Measurements from ENCODE around the gene MTCL1. TPM values are rescaled to one million over a fixed set of nuclear protein-coding genes. Genes with fewer than 3 reads are reported as not detected.

MTCL1 gene
- total RNA-seq, 1 experiment from 2014 or later, result 22.7 TPM

DNA sequence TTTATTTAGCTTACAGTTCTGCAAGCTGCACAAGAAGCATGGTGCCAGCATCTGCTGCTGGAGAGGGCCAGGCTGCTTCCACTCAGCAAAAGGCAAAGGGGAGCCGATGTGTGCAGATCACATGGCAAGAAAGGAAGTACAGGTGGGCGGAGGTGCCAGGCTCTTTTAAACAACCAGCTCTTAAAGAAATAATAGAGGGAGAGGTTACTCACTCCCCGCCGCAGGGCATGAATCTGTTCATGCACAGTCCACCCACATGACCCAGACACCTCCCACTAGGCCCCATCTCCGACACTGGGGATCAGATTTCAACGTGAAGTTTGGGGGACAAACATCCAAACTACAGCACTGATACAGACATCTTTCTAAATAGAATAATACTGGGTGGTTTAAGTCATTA is 105.8 kb downstream of the MTCL1 start:
- Histone ChIP-seq H2AFZ (ENCODE audit: low read depth, low read length, poor library complexity, severe bottlenecking) (no peak overlapping the region), H3K4me3 (replicated peaks in 1 of 2; ENCODE audit: low read depth in 1 of 2, low read length in 2 of 2) (no peak overlapping the region), H3K9me2 (ENCODE audit: insufficient read depth) (no peaks in the 10 kb centered on the region), H3K4me2 (ENCODE audit: low read length) (no peak overlapping the region), H3K4me1 (ENCODE audit: control insufficient read depth in 1 of 2, insufficient read depth in 2 of 2, low read length in 2 of 2) (no peaks in the 10 kb centered on the region), H3K36me3 (ENCODE audit: control insufficient read depth in 1 of 2, insufficient read depth in 2 of 2, low read length in 2 of 2) (peaks cover 8 to 11% of the 10 kb centered on the region in 2 experiments; a peak in 2 of 4 replicates), H3K27me3 (ENCODE audit: insufficient read depth, low read length) (no peaks in the 10 kb centered on the region), H3K27ac (ENCODE audit: low read depth, low read length) (no peak overlapping the region), H3K9me3 (ENCODE audit: control insufficient read depth in 1 of 2, insufficient read depth in 1 of 2, low read depth in 1 of 2, low read length in 2 of 2) (no peaks in the 10 kb centered on the region), H4K20me1 (ENCODE audit: insufficient read depth) (no peaks in the 10 kb centered on the region), H3K79me2 (ENCODE audit: insufficient read depth, low read length) (no peaks in the 10 kb centered on the region), H3K9ac (ENCODE audit: low read length) (no peak overlapping the region)
- no TSS peak for BruUV-seq (replicated peaks)
- ChIA-PET POLR2A (no interaction called here), CTCF (no interaction called here), RAD21 (ENCODE audit: low non-redundant PET in 1 of 2, low total read pairs in 2 of 2, uncharacterized antibody in 2 of 2, unreplicated experiment in 2 of 2) (no interaction called here)
- TF ChIP-seq CBX3 (IDR thresholded peaks at IDR 0.05; ENCODE audit: low read depth) (no peak), EZH2 (IDR thresholded peaks at IDR 0.05) (no peak), TCF7L2 (IDR thresholded peaks at IDR 0.05; ENCODE audit: borderline replicate concordance, extremely low read depth, insufficient read depth, insufficient read length) (no peak), EZH2phosphoT487 (IDR thresholded peaks at IDR 0.05; ENCODE audit: borderline replicate concordance) (no peak), YY1 (IDR thresholded peaks at IDR 0.05; ENCODE audit: extremely low read depth, insufficient replicate concordance, low read depth, low read length) (no peak), RAD21 (IDR thresholded peaks at IDR 0.05; ENCODE audit: low read depth) (no peak), POLR2AphosphoS5 (IDR thresholded peaks at IDR 0.05; ENCODE audit: low read depth, low read length) (no peak), SRF (IDR thresholded peaks at IDR 0.05; ENCODE audit: low read depth) (no peak), ELF1 (IDR thresholded peaks at IDR 0.05; ENCODE audit: borderline replicate concordance, low read depth) (no peak)
- TF ChIP-seq, protein P1, sequence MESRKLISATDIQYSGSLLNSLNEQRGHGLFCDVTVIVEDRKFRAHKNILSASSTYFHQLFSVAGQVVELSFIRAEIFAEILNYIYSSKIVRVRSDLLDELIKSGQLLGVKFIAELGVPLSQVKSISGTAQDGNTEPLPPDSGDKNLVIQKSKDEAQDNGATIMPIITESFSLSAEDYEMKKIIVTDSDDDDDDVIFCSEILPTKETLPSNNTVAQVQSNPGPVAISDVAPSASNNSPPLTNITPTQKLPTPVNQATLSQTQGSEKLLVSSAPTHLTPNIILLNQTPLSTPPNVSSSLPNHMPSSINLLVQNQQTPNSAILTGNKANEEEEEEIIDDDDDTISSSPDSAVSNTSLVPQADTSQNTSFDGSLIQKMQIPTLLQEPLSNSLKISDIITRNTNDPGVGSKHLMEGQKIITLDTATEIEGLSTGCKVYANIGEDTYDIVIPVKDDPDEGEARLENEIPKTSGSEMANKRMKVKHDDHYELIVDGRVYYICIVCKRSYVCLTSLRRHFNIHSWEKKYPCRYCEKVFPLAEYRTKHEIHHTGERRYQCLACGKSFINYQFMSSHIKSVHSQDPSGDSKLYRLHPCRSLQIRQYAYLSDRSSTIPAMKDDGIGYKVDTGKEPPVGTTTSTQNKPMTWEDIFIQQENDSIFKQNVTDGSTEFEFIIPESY (IDR thresholded peaks at IDR 0.05; ENCODE audit: extremely low read depth, insufficient replicate concordance, low read length), result no peak
- TF ChIP-seq, protein P2, sequence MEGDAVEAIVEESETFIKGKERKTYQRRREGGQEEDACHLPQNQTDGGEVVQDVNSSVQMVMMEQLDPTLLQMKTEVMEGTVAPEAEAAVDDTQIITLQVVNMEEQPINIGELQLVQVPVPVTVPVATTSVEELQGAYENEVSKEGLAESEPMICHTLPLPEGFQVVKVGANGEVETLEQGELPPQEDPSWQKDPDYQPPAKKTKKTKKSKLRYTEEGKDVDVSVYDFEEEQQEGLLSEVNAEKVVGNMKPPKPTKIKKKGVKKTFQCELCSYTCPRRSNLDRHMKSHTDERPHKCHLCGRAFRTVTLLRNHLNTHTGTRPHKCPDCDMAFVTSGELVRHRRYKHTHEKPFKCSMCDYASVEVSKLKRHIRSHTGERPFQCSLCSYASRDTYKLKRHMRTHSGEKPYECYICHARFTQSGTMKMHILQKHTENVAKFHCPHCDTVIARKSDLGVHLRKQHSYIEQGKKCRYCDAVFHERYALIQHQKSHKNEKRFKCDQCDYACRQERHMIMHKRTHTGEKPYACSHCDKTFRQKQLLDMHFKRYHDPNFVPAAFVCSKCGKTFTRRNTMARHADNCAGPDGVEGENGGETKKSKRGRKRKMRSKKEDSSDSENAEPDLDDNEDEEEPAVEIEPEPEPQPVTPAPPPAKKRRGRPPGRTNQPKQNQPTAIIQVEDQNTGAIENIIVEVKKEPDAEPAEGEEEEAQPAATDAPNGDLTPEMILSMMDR (IDR thresholded peaks at IDR 0.05 in 2 of 3, conservative IDR thresholded peaks at IDR 0.05 in 1 of 3; ENCODE audit: borderline replicate concordance in 1 of 3, insufficient read depth in 1 of 3, low read depth in 2 of 3, low read length in 2 of 3), result no peak
- DNase-seq (ENCODE audit: low read depth, low spot score) (no peak), ATAC-seq (no peak)
- intact Hi-C loops (cut with micrococcal nuclease), result no loop called here

All from HCT116 (cell line).